Measurements from ENCODE around the gene PIK3R6. TPM values are rescaled to one million over a fixed set of nuclear protein-coding genes. Genes with fewer than 3 reads are reported as not detected.

Gene PIK3R6
- total RNA-seq, 1 experiment from 2014 or later = not detected

DNA sequence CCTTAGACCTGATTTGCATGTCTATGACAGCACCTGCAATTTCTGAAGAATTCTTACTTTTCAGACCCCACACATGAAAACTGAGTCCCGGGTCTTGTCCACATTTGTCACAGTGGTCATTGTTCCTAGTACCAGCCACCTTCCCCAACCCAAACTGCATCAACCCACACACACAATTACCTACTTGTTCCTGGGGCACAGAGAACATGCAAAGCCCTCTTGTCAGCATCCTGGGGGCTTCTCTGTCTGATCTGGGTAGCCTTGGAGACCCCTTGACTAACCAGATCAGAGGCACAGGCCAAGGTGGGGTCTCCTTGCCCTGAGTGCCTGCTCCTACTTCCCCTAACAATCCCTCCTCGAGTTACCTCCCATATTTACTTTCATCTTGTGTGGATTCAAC lies 36.7 kb upstream of the PIK3R6 start:
- Histone ChIP-seq H3K4me3 (ENCODE audit: low read length) (no peak overlapping the region), H3K9me3 (ENCODE audit: low read length) (no peaks in the 10 kb centered on the region), H3K4me2 (ENCODE audit: low read length) (no peak overlapping the region), H3K9ac (ENCODE audit: low read length) (no peak overlapping the region), H3F3A (ENCODE audit: low read length, unreplicated experiment) (no peaks in the 10 kb centered on the region), H3K79me2 (ENCODE audit: low read length) (no peaks in the 10 kb centered on the region), H3K27me3 (ENCODE audit: low read length) (peaks cover 30% of the 10 kb centered on the region), H4K20me1 (ENCODE audit: low read length) (no peaks in the 10 kb centered on the region), H2AFZ (ENCODE audit: low read length) (no peak overlapping the region), H3K9me2 (replicated peaks; ENCODE audit: low read length) (no peaks in the 10 kb centered on the region), H3K27ac (ENCODE audit: low read length) (no peak overlapping the region), H3K36me3 (ENCODE audit: low read depth, low read length) (no peaks in the 10 kb centered on the region), H3K4me1 (ENCODE audit: insufficient read depth, low read length) (no peaks in the 10 kb centered on the region)
- BruUV-seq (replicated peaks) = no TSS peak
- TF ChIP-seq EZH2 (IDR thresholded peaks at IDR 0.05; ENCODE audit: low read length, unreplicated experiment) (no peak), EZH2phosphoT487 (IDR thresholded peaks at IDR 0.05; ENCODE audit: borderline replicate concordance, low read length) (no peak)
- TF ChIP-seq, protein P1, sequence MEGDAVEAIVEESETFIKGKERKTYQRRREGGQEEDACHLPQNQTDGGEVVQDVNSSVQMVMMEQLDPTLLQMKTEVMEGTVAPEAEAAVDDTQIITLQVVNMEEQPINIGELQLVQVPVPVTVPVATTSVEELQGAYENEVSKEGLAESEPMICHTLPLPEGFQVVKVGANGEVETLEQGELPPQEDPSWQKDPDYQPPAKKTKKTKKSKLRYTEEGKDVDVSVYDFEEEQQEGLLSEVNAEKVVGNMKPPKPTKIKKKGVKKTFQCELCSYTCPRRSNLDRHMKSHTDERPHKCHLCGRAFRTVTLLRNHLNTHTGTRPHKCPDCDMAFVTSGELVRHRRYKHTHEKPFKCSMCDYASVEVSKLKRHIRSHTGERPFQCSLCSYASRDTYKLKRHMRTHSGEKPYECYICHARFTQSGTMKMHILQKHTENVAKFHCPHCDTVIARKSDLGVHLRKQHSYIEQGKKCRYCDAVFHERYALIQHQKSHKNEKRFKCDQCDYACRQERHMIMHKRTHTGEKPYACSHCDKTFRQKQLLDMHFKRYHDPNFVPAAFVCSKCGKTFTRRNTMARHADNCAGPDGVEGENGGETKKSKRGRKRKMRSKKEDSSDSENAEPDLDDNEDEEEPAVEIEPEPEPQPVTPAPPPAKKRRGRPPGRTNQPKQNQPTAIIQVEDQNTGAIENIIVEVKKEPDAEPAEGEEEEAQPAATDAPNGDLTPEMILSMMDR (conservative IDR thresholded peaks at IDR 0.05; ENCODE audit: low read depth, low read length) = no peak
- ATAC-seq (no peak), DNase-seq (no peak)
- ChIA-PET CTCF (no interaction called here), POLR2A (ENCODE audit: unreplicated experiment) (no interaction called here)
- intact Hi-C loops (cut with micrococcal nuclease) = no loop called here

DNA sequence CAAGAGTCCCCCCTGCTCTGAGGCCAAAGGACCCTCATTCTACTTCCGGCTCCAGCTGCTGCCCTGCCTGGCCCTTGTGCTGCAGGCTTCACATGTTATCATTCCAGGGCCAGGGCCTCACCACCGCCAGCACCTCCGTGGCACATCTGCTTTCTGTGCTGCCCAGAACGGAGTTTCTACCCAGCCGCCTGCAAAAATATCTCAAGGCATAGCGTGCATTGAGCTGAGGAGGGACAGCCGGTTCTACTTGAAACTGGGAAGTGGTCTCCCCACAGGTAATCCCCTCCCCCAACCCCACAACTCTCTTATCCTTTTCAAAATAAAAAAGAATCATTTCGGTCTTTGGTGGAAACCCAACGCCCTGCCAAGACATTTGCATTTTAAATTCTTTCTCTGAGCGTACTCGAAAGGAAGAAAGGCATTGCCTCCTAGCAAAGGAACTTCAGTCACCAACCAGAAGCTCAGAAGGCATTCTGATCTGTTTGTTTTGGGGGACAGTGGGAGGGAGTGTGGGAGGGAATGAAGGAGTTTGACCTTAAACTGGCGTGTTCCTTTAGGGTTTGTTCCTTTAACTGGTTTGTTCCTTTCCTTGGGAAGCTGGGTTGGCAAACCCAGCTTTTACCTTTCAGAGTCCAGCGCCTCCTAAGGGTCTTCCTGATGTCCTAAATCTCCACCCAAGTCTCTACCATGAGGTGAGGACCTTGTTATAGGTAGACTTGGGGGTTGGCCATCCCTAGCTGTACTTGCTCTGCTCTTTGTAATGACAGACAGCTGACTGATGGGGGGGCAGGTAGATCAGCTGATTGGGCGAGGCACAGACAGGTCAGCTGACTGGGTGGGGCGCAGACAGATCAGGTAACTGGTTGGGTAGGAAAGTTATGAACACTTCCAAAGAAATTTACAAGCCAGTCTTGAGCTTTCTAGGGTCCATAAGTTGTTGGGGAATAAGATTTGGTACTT lies 33.4 kb upstream of the PIK3R6 start:
- no peaks in the 10 kb centered on the region for H3K9me2 ChIP-seq (replicated peaks; ENCODE audit: low read length)
- intact Hi-C loops (cut with micrococcal nuclease) = no loop called here
- no TSS peak for BruUV-seq (replicated peaks)
- no peaks in the 10 kb centered on the region for H3K36me3 ChIP-seq (ENCODE audit: low read depth, low read length)
- H3K4me1 ChIP-seq (ENCODE audit: insufficient read depth, low read length) = no peaks in the 10 kb centered on the region
- no peak overlapping the region for H3K4me2 ChIP-seq (ENCODE audit: low read length)
- no peak for ATAC-seq
- ChIA-PET POLR2A (ENCODE audit: unreplicated experiment) (no interaction called here), CTCF (no interaction called here)
- no peak overlapping the region for H3K9ac ChIP-seq (ENCODE audit: low read length)
- no peaks in the 10 kb centered on the region for H3F3A ChIP-seq (ENCODE audit: low read length, unreplicated experiment)
- H3K4me3 ChIP-seq (ENCODE audit: low read length) = no peak overlapping the region
- H3K9me3 ChIP-seq (ENCODE audit: low read length) = no peaks in the 10 kb centered on the region
- H3K79me2 ChIP-seq (ENCODE audit: low read length) = no peaks in the 10 kb centered on the region
- no peak overlapping the region for H3K27ac ChIP-seq (ENCODE audit: low read length)
- H2AFZ ChIP-seq (ENCODE audit: low read length) = no peak overlapping the region
- peaks cover 34% of the 10 kb centered on the region for H3K27me3 ChIP-seq (ENCODE audit: low read length)
- no peak for DNase-seq
- no peaks in the 10 kb centered on the region for H4K20me1 ChIP-seq (ENCODE audit: low read length)
- TF ChIP-seq EZH2phosphoT487 (IDR thresholded peaks at IDR 0.05; ENCODE audit: borderline replicate concordance, low read length) = no peak
- TF ChIP-seq, protein P1 (conservative IDR thresholded peaks at IDR 0.05; ENCODE audit: low read depth, low read length) = no peak
- TF ChIP-seq EZH2 (IDR thresholded peaks at IDR 0.05; ENCODE audit: low read length, unreplicated experiment) = no peak

DNA sequence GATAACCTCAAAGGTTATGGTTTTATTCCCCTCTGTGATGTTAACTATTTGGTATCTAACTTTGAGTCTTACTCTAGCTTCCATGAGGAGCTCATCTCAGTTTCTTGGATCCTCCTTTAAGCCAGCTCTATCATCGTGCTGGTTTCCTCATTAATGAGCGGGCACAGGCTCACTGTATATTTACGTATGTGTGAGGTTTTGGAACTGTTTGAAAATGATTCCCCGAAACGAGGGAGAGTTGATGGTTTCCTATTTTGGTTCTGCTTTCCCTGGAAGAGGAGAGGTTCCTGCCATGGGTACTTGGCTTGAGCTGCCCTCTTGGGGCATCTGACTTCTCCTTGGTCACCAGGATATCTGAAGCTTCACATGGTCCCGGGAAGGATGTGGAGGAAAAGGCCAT lies 32.7 kb upstream of the PIK3R6 start:
- Histone ChIP-seq H4K20me1 (ENCODE audit: low read length) (no peaks in the 10 kb centered on the region), H3K36me3 (ENCODE audit: low read depth, low read length) (no peaks in the 10 kb centered on the region), H3K9ac (ENCODE audit: low read length) (no peak overlapping the region), H3K9me2 (replicated peaks; ENCODE audit: low read length) (no peaks in the 10 kb centered on the region), H3K27ac (ENCODE audit: low read length) (no peak overlapping the region), H3K4me3 (ENCODE audit: low read length) (no peak overlapping the region), H3K27me3 (ENCODE audit: low read length) (peaks cover 30% of the 10 kb centered on the region), H3K4me2 (ENCODE audit: low read length) (no peak overlapping the region), H3K4me1 (ENCODE audit: insufficient read depth, low read length) (no peaks in the 10 kb centered on the region), H3F3A (ENCODE audit: low read length, unreplicated experiment) (no peaks in the 10 kb centered on the region), H3K9me3 (ENCODE audit: low read length) (no peaks in the 10 kb centered on the region), H3K79me2 (ENCODE audit: low read length) (no peaks in the 10 kb centered on the region), H2AFZ (ENCODE audit: low read length) (no peak overlapping the region)
- POLR2A ChIA-PET (ENCODE audit: unreplicated experiment) = no interaction called here
- TF ChIP-seq EZH2phosphoT487 (IDR thresholded peaks at IDR 0.05; ENCODE audit: borderline replicate concordance, low read length) (no peak), EZH2 (IDR thresholded peaks at IDR 0.05; ENCODE audit: low read length, unreplicated experiment) (no peak)
- TF ChIP-seq, protein P1 (conservative IDR thresholded peaks at IDR 0.05; ENCODE audit: low read depth, low read length) = no peak
- DNase-seq (no peak), ATAC-seq (no peak)
- BruUV-seq (replicated peaks) = no TSS peak
- CTCF ChIA-PET = no interaction called here
- intact Hi-C loops (cut with micrococcal nuclease) = no loop called here

Measured in PC-3 (cell line).